GM12891 (cell line): ENCODE results near the gene SFMBT1. TPM values are rescaled to one million over a fixed set of nuclear protein-coding genes. Genes with fewer than 3 reads are reported as not detected.
A peak's percentile ranks its signal among the peaks of the same experiment; 100 is the strongest.

ENCODE experiments used
- DNase-seq: peaks from one replicate; pipeline ENCODE4 v3.0.0; 2011; ENCODE audit warnings: low spot score; ENCODE audit not compliant: insufficient read length
- FAIRE-seq: peaks from 2 replicates; lab custom pipeline; 2011; peaks lifted over from hg19 to GRCh38; lab: Jason Lieb, UNC
- PAX5 ChIP-seq: IDR thresholded peaks from 2 replicates; pipeline ENCODE4 v1.6.1; 2011; ENCODE audit warnings: low read length, moderate library complexity, mild to moderate bottlenecking; ENCODE audit not compliant: insufficient read depth, severe bottlenecking
- POLR2A ChIP-seq: IDR thresholded peaks from 2 replicates; pipeline ENCODE4 v1.6.1; 2011; ENCODE audit warnings: low read depth, low read length, control low read depth
- POLR2AphosphoS5 ChIP-seq: IDR thresholded peaks from 2 replicates; pipeline ENCODE4 v1.6.1; 2011; ENCODE audit warnings: low read depth, low read length, control low read depth
- POU2F2 ChIP-seq: IDR thresholded peaks from 2 replicates; pipeline ENCODE4 v1.6.1; 2011; ENCODE audit warnings: low read depth, mild to moderate bottlenecking, control low read depth, low read length, moderate library complexity
- SPI1 ChIP-seq: IDR thresholded peaks from 2 replicates; pipeline ENCODE4 v1.6.1; 2011; ENCODE audit warnings: low read depth, low read length, control low read depth
- TAF1 ChIP-seq: IDR thresholded peaks from 2 replicates; pipeline ENCODE4 v1.6.1; 2011; ENCODE audit warnings: low read depth, low read length, control low read depth
- polyA plus RNA-seq: library from polyadenylated mRNA; unstranded; fragments of >200 nt; gene quantifications from one replicate; pipeline ENCODE4 v1.2.1, GENCODE V29; 2012; ENCODE audit warnings: low read depth, missing spikeins, inconsistent platforms; ENCODE audit not compliant: missing spikeins

SFMBT1 gene
- polyA plus RNA-seq, result 3.5 TPM

DNA sequence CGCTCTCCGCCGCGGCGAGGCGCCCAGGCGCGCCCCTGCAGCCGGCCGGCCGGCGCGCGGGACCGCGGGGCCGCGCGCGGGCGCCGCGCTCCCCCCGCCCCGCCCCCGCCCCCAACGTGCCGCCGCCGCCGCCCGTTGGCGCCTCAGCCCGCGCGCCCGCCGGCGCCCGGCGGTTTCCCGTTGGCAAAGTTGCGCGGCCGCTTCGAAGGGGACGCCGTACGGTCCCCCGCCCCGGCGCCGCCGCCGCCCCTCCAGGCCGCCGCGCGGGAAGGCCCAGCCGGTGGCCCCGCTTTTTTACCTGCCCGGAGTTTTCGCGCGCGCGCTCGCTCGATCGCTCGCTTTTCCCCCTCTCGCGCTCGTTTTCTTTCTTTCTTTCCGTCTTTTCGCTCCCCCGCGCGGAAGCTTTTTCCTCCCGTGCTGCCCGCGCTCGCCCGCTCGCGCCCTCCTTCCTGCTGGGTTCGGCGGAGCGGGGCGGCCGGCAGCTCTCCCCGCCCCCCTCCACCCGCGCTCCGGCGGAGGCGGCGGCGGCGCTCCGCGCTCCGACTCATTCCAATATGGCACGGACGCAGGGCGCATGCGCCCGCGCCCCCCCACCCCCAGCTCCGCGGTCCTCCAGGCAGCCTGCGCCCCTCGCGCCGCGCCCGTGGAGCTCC lies at the start of gene SFMBT1:
SFMBT1 (minus strand) TSS at position 556 of the 653 bp plus-strand sequence. CDS start 76,945 bp downstream, outside the sequence.
- peak; percentile 92 for FAIRE-seq
- TF ChIP-seq POLR2A (no peak), PAX5 (no peak), SPI1 (no peak), TAF1 (no peak), POLR2AphosphoS5 (no peak), POU2F2 (no peak)
- peak; percentile 76 for DNase-seq

DNA sequence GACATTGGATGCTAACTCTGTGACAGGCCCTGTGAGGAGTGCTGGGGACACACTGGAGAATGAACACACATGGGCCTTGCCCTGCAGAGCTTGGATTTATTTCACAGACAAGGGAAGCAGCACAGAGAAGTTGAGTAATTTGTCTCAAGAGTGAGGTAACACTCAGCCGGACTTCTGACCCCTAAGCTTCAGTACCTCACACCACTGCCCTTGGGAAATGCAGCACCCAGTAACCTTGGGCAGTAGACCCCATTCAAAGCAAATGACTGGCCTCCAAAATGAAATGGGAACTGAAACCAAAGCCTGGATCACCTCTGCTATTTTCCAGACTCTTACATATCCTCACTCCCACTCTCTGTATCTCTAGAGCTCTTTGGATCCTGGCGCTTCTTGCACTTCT lies 47.1 kb upstream of the SFMBT1 start:
- no peak for TF ChIP-seq POLR2A
- TF ChIP-seq SPI1, result peak; percentile 51; the same call in 1 of the 2 replicates
- DNase-seq (no peak), FAIRE-seq (no peak)

- DNase-seq, result no peak
- no peak for TF ChIP-seq POU2F2
- no peak for TF ChIP-seq TAF1
- no peak for TF ChIP-seq POLR2A
- TF ChIP-seq POLR2AphosphoS5, result no peak
- no peak for TF ChIP-seq PAX5
- no peak for TF ChIP-seq SPI1
- FAIRE-seq, result no peak
Observed at GRCh38 chr3:53092216-53092615, 46.3 kb upstream of the SFMBT1 start.

- FAIRE-seq (no peak), DNase-seq (no peak)
Observed at GRCh38 chr3:53091011-53091410, 45.1 kb upstream of the SFMBT1 start.

GRCh38 chr3:53089511-53089910 lies 43.6 kb upstream of the SFMBT1 start:
- DNase-seq (no peak), FAIRE-seq (no peak)
- TF ChIP-seq PAX5 (no peak), SPI1 (no peak), POU2F2 (no peak), TAF1 (no peak), POLR2AphosphoS5 (no peak), POLR2A (no peak)

More at GRCh38 chr3:53091011-53091410, 45.1 kb upstream of the SFMBT1 start:
- TF ChIP-seq SPI1 (no peak), POU2F2 (no peak), POLR2AphosphoS5 (no peak), PAX5 (no peak), POLR2A (no peak), TAF1 (no peak)

DNA sequence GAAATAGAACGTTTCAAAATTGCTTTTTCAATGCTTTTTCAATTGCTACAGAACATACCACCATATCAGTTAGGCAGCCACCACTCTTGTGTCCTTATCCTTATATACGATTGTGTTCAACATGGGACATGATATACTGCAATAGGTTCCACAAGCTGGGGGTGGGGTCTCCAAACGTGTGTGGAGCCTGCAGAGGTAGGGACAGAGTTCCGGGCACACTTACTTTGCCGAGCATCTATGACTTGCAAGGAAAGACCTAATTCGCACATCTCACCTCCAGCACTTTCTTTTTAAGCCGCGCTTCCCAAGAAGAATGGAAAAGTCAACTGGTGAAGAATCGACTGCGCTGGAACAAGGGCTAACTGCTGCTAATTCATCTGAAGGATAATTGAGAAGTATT lies 39.6 kb upstream of the SFMBT1 start:
- DNase-seq, result no peak
- TF ChIP-seq POLR2AphosphoS5 (no peak), POLR2A (no peak), POU2F2 (no peak), SPI1 (no peak), PAX5 (no peak), TAF1 (no peak)
- FAIRE-seq, result no peak

DNA sequence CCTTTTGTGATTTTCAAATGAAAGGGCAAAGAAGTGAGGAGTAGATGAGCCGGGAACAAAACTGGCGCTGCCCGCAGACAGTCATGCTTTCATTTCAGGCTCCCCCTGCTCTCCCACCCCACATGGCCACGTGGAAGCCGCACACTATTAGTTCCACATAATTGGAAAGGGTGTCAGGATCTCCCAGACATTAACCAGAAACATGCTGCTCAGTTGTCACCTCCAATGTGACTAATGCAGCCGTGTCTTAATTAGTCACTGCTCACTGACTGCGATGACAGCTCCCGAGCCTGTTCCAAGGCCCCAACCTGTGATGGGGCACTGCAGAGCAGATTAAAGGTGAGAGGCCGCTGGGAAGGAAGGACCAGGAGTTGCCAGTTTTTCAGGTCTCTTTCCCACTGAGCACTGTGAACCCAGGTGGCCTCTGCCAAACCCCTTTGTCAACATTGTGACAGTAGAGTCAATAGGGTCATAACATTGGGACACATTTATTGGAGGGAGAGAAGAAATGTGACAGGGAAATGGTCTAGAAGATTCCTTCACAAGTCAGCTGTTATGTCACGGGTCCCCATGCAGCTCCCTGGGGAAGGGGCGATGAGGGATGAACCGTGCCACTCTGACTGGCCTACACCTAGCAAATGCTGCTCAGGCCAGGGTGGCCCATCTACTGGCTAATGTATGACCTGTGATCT lies 38.6 kb upstream of the SFMBT1 start:
- DNase-seq (no peak), FAIRE-seq (no peak)
- no peak for TF ChIP-seq TAF1

- TF ChIP-seq POU2F2 (no peak), SPI1 (no peak), POLR2AphosphoS5 (no peak), TAF1 (no peak), POLR2A (no peak), PAX5 (no peak)
- DNase-seq (no peak), FAIRE-seq (no peak)
Observed at GRCh38 chr3:53083949-53084309, 38.1 kb upstream of the SFMBT1 start.

DNA sequence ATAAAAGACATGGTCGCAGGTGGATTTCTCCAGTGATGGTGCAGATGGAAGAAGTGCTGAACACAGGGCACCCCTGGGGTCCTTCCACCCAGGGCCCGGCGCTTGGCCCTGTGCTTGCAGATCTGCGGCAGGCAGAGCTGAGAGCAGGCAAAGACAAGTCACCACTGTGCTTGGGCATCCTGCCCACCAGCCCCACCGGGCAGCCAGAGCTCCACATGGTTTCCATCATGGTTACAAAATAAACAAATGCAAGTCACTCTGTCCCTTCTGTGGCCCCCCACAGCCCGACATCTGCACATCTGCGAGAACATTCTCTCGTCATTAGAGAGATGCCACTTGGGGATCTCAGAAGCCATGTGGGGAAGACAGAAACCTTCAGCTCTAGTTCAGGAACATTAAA lies 37.6 kb upstream of the SFMBT1 start:
- DNase-seq (no peak), FAIRE-seq (no peak)
- TF ChIP-seq PAX5 (no peak), POLR2AphosphoS5 (no peak), POU2F2 (no peak), POLR2A (no peak), TAF1 (no peak), SPI1 (no peak)

DNA sequence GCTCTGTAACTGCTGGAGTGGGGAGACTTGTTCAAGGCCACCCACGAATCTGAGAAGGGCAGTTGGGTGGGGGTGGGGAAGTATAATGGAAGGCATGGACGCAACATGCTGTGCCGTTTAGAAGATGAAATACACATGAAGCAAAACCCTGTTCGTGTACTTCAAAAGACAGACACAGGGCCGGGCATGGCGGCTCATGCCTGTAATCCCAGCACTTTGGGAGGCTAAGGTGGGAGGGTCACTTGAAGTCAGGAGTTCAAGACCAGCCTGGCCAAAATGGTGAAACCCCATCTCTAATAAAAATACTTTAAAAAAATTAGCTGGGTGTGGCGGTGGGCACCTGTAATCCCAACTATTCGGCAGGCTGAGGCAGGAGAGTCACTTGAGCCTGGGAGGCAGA lies 36.9 kb upstream of the SFMBT1 start:
- DNase-seq (no peak), FAIRE-seq (no peak)
- TF ChIP-seq POU2F2 (no peak), SPI1 (no peak), POLR2AphosphoS5 (no peak), PAX5 (no peak), POLR2A (no peak), TAF1 (no peak)
